Loucy (cell line): ENCODE data around the gene CDS2.

ENCODE experiments used
- EZH2phosphoT487 ChIP-seq: fragments of 200-600 bp; IDR thresholded peaks from 2 replicates; pipeline ENCODE4 v1.6.1; 2018; ENCODE audit warnings: antibody characterized with exemption, mild to moderate bottlenecking, moderate library complexity, borderline replicate concordance
- TF ChIP-seq, protein P1 (sequence below): fragments of 200-600 bp; sonication (generic); conservative IDR thresholded peaks from 2 replicates; pipeline ENCODE4 v1.5.1; 2014; ENCODE audit warnings: mild to moderate bottlenecking, antibody characterized with exemption, low read length

DNA sequence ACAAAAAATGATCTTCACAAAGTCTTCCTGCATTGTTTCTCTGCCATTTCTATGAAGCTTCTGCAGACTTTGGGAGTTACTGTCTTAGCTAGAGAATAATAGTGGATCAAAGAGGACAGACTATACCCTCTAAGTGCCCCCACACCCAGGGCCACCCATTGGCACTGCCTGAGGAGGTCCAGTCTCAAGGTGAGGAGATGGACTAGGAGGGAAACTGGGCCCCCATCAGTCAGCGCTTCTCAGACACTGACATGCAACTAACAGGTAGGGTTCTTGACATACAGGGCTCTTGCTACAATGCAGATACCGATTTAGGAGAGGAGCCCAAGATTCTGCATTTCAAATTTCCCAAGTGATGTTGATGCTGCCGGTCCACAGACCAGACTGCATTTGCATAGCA lies 31.4 kb upstream of the CDS2 start:
- TF ChIP-seq, protein P1, sequence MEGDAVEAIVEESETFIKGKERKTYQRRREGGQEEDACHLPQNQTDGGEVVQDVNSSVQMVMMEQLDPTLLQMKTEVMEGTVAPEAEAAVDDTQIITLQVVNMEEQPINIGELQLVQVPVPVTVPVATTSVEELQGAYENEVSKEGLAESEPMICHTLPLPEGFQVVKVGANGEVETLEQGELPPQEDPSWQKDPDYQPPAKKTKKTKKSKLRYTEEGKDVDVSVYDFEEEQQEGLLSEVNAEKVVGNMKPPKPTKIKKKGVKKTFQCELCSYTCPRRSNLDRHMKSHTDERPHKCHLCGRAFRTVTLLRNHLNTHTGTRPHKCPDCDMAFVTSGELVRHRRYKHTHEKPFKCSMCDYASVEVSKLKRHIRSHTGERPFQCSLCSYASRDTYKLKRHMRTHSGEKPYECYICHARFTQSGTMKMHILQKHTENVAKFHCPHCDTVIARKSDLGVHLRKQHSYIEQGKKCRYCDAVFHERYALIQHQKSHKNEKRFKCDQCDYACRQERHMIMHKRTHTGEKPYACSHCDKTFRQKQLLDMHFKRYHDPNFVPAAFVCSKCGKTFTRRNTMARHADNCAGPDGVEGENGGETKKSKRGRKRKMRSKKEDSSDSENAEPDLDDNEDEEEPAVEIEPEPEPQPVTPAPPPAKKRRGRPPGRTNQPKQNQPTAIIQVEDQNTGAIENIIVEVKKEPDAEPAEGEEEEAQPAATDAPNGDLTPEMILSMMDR, result no peak
- no peak for TF ChIP-seq EZH2phosphoT487
